CD4-positive, alpha-beta T cell (primary cell): ENCODE results near the gene BMF. TPM values are rescaled to one million over a fixed set of nuclear protein-coding genes. Genes with fewer than 3 reads are reported as not detected.
A peak's percentile ranks its signal among the peaks of the same experiment; 100 is the strongest.

Experiments used
- ATAC-seq: fragments of 200-7000 bp; cut with Tn5 transposase; one replicate; pipeline ENCODE4 v1.10.0; 2022; ENCODE audit warnings: mild to moderate bottlenecking; ENCODE audit not compliant: poor library complexity
- CTCF ChIA-PET: fragments of 350-600 bp; sonication (Branson Sonifier 250); formaldehyde crosslinking; loops from one replicate; lab custom pipeline; 2021; ENCODE audit warnings: antibody characterized with exemption, inconsistent platforms; lab: Charles Lee
- POLR2A ChIA-PET: fragments of 350-600 bp; sonication (Branson Sonifier 250); formaldehyde crosslinking; loops from one replicate; lab custom pipeline; 2021; ENCODE audit warnings: antibody characterized with exemption, inconsistent platforms; lab: Charles Lee
- DNase-seq, 14 experiments: peaks; one replicate each; pipeline ENCODE4 v3.0.0-alpha.2; 2013 to 2020; ENCODE audit warnings: mixed read lengths in 2 of 14
- H3K27ac ChIP-seq, 2 donors: one replicate each; pipeline versions ENCODE4 v1.5.1 to v1.7.0; 2013; ENCODE audit warnings: low read length in 2 of 2, low read depth in 1 of 2, mild to moderate bottlenecking in 1 of 2
- H3K27me3 ChIP-seq, 2 experiments: 1 replicate in 1 of 2; 2 replicates in 1 of 2; pipeline versions ENCODE4 v1.6.1 to v1.7.0; 2013; ENCODE audit warnings: low read length in 2 of 2, control low read depth in 1 of 2, mild to moderate bottlenecking in 1 of 2, moderate library complexity in 1 of 2; ENCODE audit not compliant: insufficient read depth in 2 of 2, control insufficient read depth in 1 of 2
- H3K36me3 ChIP-seq: one replicate; pipeline ENCODE4 v1.6.1; 2013; ENCODE audit warnings: low read length, control low read depth; ENCODE audit not compliant: insufficient read depth
- H3K4me1 ChIP-seq: one replicate; pipeline ENCODE4 v1.6.1; 2013; ENCODE audit warnings: low read length, control low read depth; ENCODE audit not compliant: insufficient read depth
- H3K4me3 ChIP-seq: one replicate; pipeline ENCODE4 v1.5.1; 2013; ENCODE audit warnings: mild to moderate bottlenecking, low read length, moderate library complexity
- H3K9me3 ChIP-seq, 2 experiments: 1 replicate in 1 of 2; 2 replicates in 1 of 2; pipeline versions ENCODE4 v1.6.1 to v1.7.0; 2013; ENCODE audit warnings: low read length in 2 of 2, mild to moderate bottlenecking in 2 of 2, control low read depth in 1 of 2, moderate library complexity in 1 of 2; ENCODE audit not compliant: control insufficient read depth in 1 of 2, insufficient read depth in 1 of 2
- H3K27ac Mint-ChIP-seq: one replicate; pipeline ENCODE4 v1.8.0; 2020; ENCODE audit warnings: mixed read lengths
- H3K27me3 Mint-ChIP-seq: one replicate; pipeline ENCODE4 v1.8.0; 2021; ENCODE audit warnings: mixed read lengths
- H3K36me3 Mint-ChIP-seq: one replicate; pipeline ENCODE4 v1.8.0; 2021; ENCODE audit warnings: low read depth, mixed read lengths
- H3K4me1 Mint-ChIP-seq: one replicate; pipeline ENCODE4 v1.8.0; 2021; ENCODE audit warnings: low read depth, mixed read lengths
- H3K4me3 Mint-ChIP-seq: one replicate; pipeline ENCODE4 v1.8.0; 2020; ENCODE audit warnings: mild to moderate bottlenecking, mixed read lengths
- H3K9me3 Mint-ChIP-seq: one replicate; pipeline ENCODE4 v1.8.0; 2020; ENCODE audit warnings: mixed read lengths
- intact Hi-C, 2 experiments: fragments of 100-400 bp; cut with DNase I in 1 of 2; cut with micrococcal nuclease in 1 of 2; formaldehyde crosslinking; loops; one replicate each; pipeline versions ENCODE4 v1.15.1 to v1.9.0; 2023 to 2025; cut with DNase I, micrococcal nuclease
- total RNA-seq, 174 experiments: library from RNA in 2 of 174; stranded (reverse) in 2 of 174; gene quantifications; one replicate each; pipeline ENCODE4 v1.2.3 and lab custom pipeline; 2021 to 2026
- TF ChIP-seq, protein P1 (sequence below): fragments of 200-600 bp; IDR thresholded peaks from one replicate; pipeline ENCODE4 v1.8.0; 2022; ENCODE audit warnings: antibody characterized with exemption, mild to moderate bottlenecking

The BMF gene
- total RNA-seq, 2 experiments from 2014 or later, result 13.5 to 13.9 TPM

DNA sequence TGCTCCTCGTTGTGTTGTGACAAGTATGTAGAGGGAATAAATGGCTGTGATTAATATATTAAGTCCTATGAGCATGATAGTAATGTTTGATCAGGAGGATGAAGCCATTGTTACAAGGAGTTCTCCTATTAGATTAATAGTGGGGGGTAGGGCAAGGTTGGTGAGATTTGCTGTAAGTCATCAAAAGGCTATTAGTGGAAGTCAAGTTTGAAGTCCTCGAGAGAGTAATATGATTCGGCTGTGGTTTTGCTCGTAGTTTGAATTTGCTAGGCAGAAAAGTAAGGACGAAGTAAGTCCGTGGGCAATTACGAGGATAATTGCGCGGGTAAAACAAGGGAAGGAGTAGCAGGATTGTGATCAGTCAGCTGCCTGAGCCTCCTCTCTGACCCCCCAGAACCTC lies 26.2 kb upstream of the BMF start:
- Mint-ChIP-seq H3K9me3 (no peaks in the 10 kb centered on the region), H3K4me3 (no peak overlapping the region), H3K27ac (no peak overlapping the region), H3K27me3 (peaks cover 2% of the 10 kb centered on the region), H3K36me3 (no peaks in the 10 kb centered on the region), H3K4me1 (no peaks in the 10 kb centered on the region)
- TF ChIP-seq, protein P1, sequence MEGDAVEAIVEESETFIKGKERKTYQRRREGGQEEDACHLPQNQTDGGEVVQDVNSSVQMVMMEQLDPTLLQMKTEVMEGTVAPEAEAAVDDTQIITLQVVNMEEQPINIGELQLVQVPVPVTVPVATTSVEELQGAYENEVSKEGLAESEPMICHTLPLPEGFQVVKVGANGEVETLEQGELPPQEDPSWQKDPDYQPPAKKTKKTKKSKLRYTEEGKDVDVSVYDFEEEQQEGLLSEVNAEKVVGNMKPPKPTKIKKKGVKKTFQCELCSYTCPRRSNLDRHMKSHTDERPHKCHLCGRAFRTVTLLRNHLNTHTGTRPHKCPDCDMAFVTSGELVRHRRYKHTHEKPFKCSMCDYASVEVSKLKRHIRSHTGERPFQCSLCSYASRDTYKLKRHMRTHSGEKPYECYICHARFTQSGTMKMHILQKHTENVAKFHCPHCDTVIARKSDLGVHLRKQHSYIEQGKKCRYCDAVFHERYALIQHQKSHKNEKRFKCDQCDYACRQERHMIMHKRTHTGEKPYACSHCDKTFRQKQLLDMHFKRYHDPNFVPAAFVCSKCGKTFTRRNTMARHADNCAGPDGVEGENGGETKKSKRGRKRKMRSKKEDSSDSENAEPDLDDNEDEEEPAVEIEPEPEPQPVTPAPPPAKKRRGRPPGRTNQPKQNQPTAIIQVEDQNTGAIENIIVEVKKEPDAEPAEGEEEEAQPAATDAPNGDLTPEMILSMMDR, result no peak
- CTCF ChIA-PET, result no interaction called here
- DNase-seq, result no peak
- no peaks in the 10 kb centered on the region for H3K36me3 ChIP-seq
- POLR2A ChIA-PET, result interaction anchor here (1.3 kb wide), 1 partner anchor 27 kb away, joined by 3 read pairs; the partner anchor contains the start of gene BMF
- H3K27me3 ChIP-seq, result no peaks in the 10 kb centered on the region
- H3K4me3 ChIP-seq, result no peak overlapping the region
- intact Hi-C loops, result no loop called here
- ATAC-seq, result no peak
- H3K9me3 ChIP-seq, result no peaks in the 10 kb centered on the region
- H3K27ac ChIP-seq, result no peak overlapping the region
- no peaks in the 10 kb centered on the region for H3K4me1 ChIP-seq

DNA sequence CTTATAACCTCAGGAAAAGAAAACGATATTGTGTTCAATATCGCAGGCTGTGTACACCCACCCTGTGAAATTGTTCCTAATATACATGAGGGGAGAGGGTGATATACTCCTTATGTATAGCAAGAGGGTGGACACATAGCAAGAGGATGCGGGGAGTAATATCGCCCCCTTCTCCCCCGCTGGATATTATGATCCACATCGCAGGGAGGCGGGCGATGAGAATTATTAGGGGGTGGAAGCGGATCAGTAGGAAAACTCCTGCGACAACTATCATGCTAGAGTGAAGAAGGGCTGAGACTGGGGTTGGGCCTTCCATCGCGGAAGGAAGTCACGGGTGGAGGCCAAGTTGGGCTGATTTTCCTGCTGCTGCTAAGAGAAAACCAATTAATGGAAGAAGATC lies 24.9 kb upstream of the BMF start:
- no peak for DNase-seq
- Histone ChIP-seq H3K27ac (no peak overlapping the region), H3K9me3 (no peaks in the 10 kb centered on the region), H3K27me3 (no peaks in the 10 kb centered on the region), H3K4me1 (no peaks in the 10 kb centered on the region), H3K36me3 (no peaks in the 10 kb centered on the region), H3K4me3 (no peak overlapping the region)
- POLR2A ChIA-PET, result no interaction called here
- H3K4me3 Mint-ChIP-seq, result no peak overlapping the region
- CTCF ChIA-PET, result no interaction called here
- H3K4me1 Mint-ChIP-seq, result no peaks in the 10 kb centered on the region
- H3K9me3 Mint-ChIP-seq, result no peaks in the 10 kb centered on the region
- no peak overlapping the region for H3K27ac Mint-ChIP-seq
- TF ChIP-seq, protein P1, result no peak
- intact Hi-C loops, result no loop called here
- no peak for ATAC-seq
- no peaks in the 10 kb centered on the region for H3K36me3 Mint-ChIP-seq
- H3K27me3 Mint-ChIP-seq, result peaks cover 6% of the 10 kb centered on the region

DNA sequence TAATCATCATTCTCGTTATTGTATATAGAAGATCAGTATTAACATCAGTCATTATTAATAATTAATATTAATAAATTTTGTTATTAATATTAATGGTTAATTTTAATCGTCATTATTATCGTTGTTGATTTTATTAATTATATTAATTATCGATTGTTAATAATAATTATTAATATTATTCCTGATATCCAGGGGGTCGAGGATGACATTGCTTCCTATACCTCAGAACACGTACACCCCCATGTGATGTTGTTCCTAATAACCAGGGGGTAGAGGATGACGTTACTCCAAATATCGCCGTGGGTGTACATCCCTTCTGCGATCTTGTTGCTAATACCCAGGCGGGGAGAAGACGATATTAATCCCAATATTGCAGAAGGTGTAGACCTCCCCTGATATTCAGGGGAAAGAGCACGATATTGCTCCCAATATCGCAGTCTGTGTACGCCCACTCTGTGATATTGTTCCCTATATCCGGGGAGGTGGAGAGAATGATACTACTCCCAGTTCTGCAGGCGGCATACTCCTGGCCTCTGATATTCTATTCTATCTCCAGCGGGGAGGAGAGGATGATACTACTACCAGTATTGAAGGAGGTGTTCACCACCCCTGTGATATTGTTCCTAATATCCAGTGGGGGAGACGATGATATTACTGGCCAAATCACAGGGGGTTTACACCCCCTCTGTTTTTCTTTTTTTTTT lies 22.3 kb upstream of the BMF start:
- Mint-ChIP-seq H3K9me3 (no peaks in the 10 kb centered on the region), H3K36me3 (no peaks in the 10 kb centered on the region), H3K4me3 (no peak overlapping the region), H3K4me1 (no peaks in the 10 kb centered on the region), H3K27me3 (peaks cover 6% of the 10 kb centered on the region), H3K27ac (no peak overlapping the region)
- TF ChIP-seq, protein P1, result no peak
- no peak overlapping the region for H3K4me3 ChIP-seq
- no peak overlapping the region for H3K27ac ChIP-seq
- ATAC-seq (no peak), DNase-seq (peak in 1 of 14 experiments; percentile 19)
- no peaks in the 10 kb centered on the region for H3K9me3 ChIP-seq
- intact Hi-C loops, result no loop called here
- no peaks in the 10 kb centered on the region for H3K36me3 ChIP-seq
- ChIA-PET POLR2A (no interaction called here), CTCF (no interaction called here)
- no peaks in the 10 kb centered on the region for H3K27me3 ChIP-seq
- no peaks in the 10 kb centered on the region for H3K4me1 ChIP-seq
